ENCODE results near the gene DOC2A.
"Not testable (repeated sequence)": the region's sequence is repeated elsewhere in the genome, so short reads cannot be mapped to it uniquely, and the experiment has no call there.

Gene DOC2A

DNA sequence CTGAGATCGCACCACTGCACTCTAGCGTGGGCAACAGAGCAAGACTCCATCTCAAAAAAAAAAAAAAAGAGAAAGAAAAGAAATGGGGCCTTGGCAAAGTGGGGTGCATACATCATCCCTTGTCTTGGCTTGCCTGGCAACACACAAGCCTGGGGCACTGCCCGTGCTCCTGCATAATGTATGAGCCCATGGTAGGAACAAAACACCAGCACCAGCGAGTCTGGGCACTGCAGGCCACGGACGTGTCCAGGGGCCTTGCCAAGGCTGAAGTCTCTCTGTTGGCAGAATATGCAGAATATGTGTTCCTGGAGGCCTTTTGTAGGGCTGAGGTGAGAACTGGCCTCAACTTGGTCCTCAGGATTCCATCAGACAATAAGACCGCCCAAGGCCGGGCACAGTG is 39.0 kb upstream of the DOC2A start:
- H3K36me3 ChIP-seq = no peaks in the 10 kb centered on the region
- no peaks in the 10 kb centered on the region for H3K9me3 ChIP-seq (replicated peaks in 1 of 11)
- H4K20me1 ChIP-seq = no peaks in the 10 kb centered on the region
- TF ChIP-seq Cebpa-rat (IDR thresholded peaks at IDR 0.05) = no peak
- no peak overlapping the region for H3K4me3 ChIP-seq
- H3K4me2 ChIP-seq = no peak overlapping the region
- peaks cover 15 to 44% (median 34%) of the 10 kb centered on the region in 10 experiments for H3K4me1 ChIP-seq
- H3K9ac ChIP-seq = no peak overlapping the region
- H3K27me3 ChIP-seq = no peaks in the 10 kb centered on the region
- H3K27ac ChIP-seq = no peak overlapping the region

DNA sequence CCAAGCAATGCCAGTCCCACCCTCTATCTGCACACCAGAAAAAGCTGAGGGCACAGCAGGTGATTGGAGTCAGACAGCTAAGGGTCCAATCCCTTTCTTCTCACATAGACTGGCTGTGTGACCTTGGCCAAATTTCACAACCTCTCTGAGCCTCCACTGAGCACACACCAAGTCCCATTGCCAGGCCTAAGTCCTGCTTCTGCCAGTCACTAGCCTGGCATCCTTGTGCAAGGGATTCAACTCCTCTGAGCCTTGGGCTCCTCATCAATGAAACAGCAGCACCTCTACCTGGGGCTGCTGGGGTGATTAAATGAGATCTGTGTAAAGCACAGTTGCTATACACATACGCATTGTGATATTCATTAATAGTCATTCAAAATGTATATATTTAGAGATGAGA is 35.8 kb upstream of the DOC2A start:
- TF ChIP-seq Cebpa-rat (IDR thresholded peaks at IDR 0.05) = no peak
- Histone ChIP-seq H3K4me3 (no peak overlapping the region), H3K36me3 (no peaks in the 10 kb centered on the region), H3K9ac (no peak overlapping the region), H3K9me3 (replicated peaks in 1 of 11) (no peaks in the 10 kb centered on the region), H3K4me2 (no peak overlapping the region), H4K20me1 (no peaks in the 10 kb centered on the region), H3K27ac (no peak overlapping the region), H3K4me1 (peaks cover 0 to 15% (median 8%) of the 10 kb centered on the region in 10 experiments; a peak in 18 of 20 replicates), H3K27me3 (no peaks in the 10 kb centered on the region)

GRCh38 chr16:30046178-30046577 is 35.4 kb upstream of the DOC2A start:
- Histone ChIP-seq H3K9me3 (replicated peaks in 1 of 11) (no peaks in the 10 kb centered on the region), H3K27me3 (no peaks in the 10 kb centered on the region), H3K4me1 (peaks cover 0 to 11% (median 4%) of the 10 kb centered on the region in 10 experiments; a peak in 8 of 20 replicates), H4K20me1 (no peaks in the 10 kb centered on the region), H3K9ac (no peak overlapping the region), H3K4me3 (no peak overlapping the region), H3K4me2 (no peak overlapping the region), H3K27ac (no peak overlapping the region), H3K36me3 (no peaks in the 10 kb centered on the region)
- TF ChIP-seq Cebpa-rat (IDR thresholded peaks at IDR 0.05) = no peak

DNA sequence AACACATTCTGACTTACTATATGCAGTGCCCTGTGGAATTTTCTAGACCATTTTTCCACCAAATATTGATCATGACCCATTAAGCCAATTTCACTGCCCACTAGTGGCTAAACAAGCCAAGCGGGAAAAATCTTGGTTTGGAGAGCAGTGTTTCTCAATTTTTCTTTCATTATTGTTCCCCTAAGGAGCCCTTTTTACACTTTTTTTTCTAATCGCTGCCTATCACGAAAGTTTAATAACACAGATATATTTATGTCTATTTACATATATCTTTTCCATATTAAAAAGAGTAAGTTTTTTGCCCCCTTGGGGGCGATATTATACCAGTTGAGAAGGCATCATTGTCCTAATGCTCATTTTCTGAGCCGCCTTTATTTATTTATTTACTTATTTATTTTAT is 31.0 kb upstream of the DOC2A start:
- H3K9ac ChIP-seq = no peak overlapping the region
- no peak for TF ChIP-seq Cebpa-rat (IDR thresholded peaks at IDR 0.05)
- no peaks in the 10 kb centered on the region for H4K20me1 ChIP-seq
- no peaks in the 10 kb centered on the region for H3K36me3 ChIP-seq
- no peaks in the 10 kb centered on the region for H3K27me3 ChIP-seq
- no peak overlapping the region for H3K4me2 ChIP-seq
- no peak overlapping the region for H3K4me3 ChIP-seq
- no peaks in the 10 kb centered on the region for H3K9me3 ChIP-seq (replicated peaks in 1 of 11)
- H3K27ac ChIP-seq = no peak overlapping the region
- H3K4me1 ChIP-seq = peaks cover 0 to 7% (median under 1%) of the 10 kb centered on the region in 10 experiments; a peak in 3 of 20 replicates

- not testable (repeated sequence) for H3K27me3 ChIP-seq; H3K9ac ChIP-seq; H3K36me3 ChIP-seq; H3K4me3 ChIP-seq; H3K4me1 ChIP-seq; H3K27ac ChIP-seq; H3K9me3 ChIP-seq (replicated peaks in 1 of 11); H4K20me1 ChIP-seq
- peak overlapping the region in 1 of 11 experiments; percentile 29; a peak in 1 of 22 replicates for H3K4me2 ChIP-seq
Measured at GRCh38 chr16:30040690-30041089, 29.9 kb upstream of the DOC2A start.

- H3K9ac ChIP-seq = no peak overlapping the region
- peaks cover 0 to 8% (median under 1%) of the 10 kb centered on the region in 10 experiments; a peak in 5 of 20 replicates for H3K4me1 ChIP-seq
- H3K4me3 ChIP-seq = no peak overlapping the region
- no peak for TF ChIP-seq Cebpa-rat (IDR thresholded peaks at IDR 0.05)
- H3K9me3 ChIP-seq (replicated peaks in 1 of 11) = no peaks in the 10 kb centered on the region
- peak overlapping the region in 1 of 11 experiments; percentile 29; a peak in 1 of 22 replicates for H3K4me2 ChIP-seq
- H3K27me3 ChIP-seq = no peaks in the 10 kb centered on the region
- H3K36me3 ChIP-seq = no peaks in the 10 kb centered on the region
- no peak overlapping the region for H3K27ac ChIP-seq
- H4K20me1 ChIP-seq = no peaks in the 10 kb centered on the region
Measured at GRCh38 chr16:30040221-30040620, 29.4 kb upstream of the DOC2A start.

DNA sequence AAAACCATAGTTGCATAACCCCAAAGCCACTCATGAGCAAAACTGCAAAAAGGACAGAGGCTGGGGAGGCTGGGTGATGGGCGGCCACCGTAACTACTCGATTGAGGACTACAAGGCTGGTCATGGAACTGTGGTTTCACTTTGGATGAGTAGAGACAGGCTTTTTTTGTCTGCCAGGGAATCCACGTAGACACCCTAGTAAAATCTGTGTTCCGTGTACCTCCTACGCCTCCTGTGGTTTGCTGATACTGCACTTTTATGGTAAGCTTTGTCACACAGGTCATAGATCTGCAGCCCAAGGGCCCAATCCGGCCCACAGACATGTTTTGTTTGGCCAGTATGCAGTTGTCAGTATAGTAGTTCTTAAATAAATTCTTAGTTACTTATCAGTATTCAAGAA is 22.4 kb upstream of the DOC2A start:
- H3K27ac ChIP-seq = peak overlapping the region in 2 of 11 experiments; percentile 9 to 14; a peak in 1 of 22 replicates

DNA sequence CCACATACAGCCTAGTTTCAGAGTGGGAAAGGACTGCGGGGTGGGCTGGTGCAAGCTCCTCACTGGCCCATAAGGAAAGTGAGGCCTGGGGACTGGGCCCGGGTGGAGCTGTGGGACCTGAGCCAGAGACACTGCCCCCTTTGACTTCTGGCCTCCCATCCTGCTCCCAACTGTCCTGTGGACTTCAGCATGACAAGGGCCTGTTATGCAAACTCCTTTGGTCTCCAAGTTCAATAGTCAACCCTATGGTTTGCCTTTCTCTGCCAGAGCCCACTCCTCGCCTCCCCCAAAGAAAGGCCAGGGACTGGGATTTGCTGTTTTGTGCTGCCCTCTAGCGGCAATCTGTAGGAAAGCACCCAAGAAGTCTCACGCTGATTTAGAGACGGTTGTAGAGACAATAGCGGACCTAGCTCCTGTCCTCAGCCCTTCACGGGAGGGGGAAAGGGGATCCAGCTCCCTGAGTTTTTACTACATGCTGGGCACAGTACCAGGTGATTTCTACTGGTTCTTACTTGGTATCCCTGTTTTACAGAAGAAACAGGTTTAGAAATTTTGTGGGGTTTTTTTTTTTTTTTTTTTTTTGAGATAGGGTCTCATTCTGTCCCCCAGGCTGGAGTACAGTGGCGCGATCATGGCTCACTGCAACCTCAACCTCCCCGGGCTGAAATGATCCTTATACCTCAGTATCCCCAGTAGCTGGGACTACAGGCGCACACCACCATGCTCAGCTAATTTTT is 21.4 kb upstream of the DOC2A start:
- Histone ChIP-seq H3K4me1 (peaks cover 18 to 35% (median 28%) of the 10 kb centered on the region in 10 experiments), H3K9ac (peak overlapping the region in 4 of 11 experiments; percentile 18 to 52 (median 33); a peak in 2 of 22 replicates), H3K27ac (no peak overlapping the region), H3K4me3 (peak overlapping the region in 1 of 10 experiments; percentile 39; a peak in 2 of 20 replicates), H3K36me3 (no peaks in the 10 kb centered on the region), H3K4me2 (peak overlapping the region; percentile 60 to 89 (median 76)), H4K20me1 (peaks cover 0 to 42% (median 6%) of the 10 kb centered on the region in 11 experiments; a peak in 10 of 22 replicates), H3K27me3 (peaks cover 35 to 49% (median 49%) of the 10 kb centered on the region in 11 experiments), H3K9me3 (replicated peaks in 1 of 11) (no peaks in the 10 kb centered on the region)
- no peak for TF ChIP-seq Cebpa-rat (IDR thresholded peaks at IDR 0.05)

More for the DNA sequence above, 22.4 kb upstream of the DOC2A start:
- peaks cover 35 to 39% (median 38%) of the 10 kb centered on the region in 11 experiments for H3K27me3 ChIP-seq
- peak overlapping the region in 6 of 10 experiments; percentile 4 to 39 (median 25); a peak in 11 of 20 replicates for H3K4me3 ChIP-seq
- peak overlapping the region in 6 of 11 experiments; percentile 11 to 52 (median 26); a peak in 5 of 22 replicates for H3K9ac ChIP-seq
- H3K9me3 ChIP-seq (replicated peaks in 1 of 11) = no peaks in the 10 kb centered on the region
- H3K36me3 ChIP-seq = no peaks in the 10 kb centered on the region
- peak overlapping the region; percentile 60 to 89 (median 76) for H3K4me2 ChIP-seq
- peaks cover 0 to 32% (median 6%) of the 10 kb centered on the region in 11 experiments; a peak in 10 of 22 replicates for H4K20me1 ChIP-seq
- H3K4me1 ChIP-seq = peaks cover 18 to 35% (median 28%) of the 10 kb centered on the region in 10 experiments
- peak in 1 of 11 experiments; percentile 32; a peak in 1 of 22 replicates for TF ChIP-seq Cebpa-rat (IDR thresholded peaks at IDR 0.05)

DNA sequence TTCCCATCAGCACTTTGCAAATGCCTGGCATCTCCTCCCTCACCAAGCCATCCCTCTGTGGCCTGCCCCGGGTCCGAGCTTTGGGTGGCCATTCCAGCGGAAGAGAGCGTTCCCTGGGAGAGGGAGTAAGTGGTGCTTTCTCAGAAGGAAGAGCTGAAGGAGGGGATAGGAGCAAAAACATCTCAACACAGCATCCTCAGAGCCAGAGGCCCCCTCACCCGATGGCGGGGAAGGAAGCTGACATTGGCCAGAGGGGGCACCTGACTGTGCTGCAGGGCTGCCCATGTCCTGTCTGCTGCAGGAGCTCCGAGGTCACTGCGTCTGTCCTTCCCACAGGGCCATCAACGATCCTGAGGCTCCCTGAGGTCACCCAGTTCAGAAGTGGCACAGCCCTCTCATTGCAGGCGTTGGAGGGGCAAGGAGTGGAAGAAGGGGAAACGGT is 20.7 kb upstream of the DOC2A start:
- Histone ChIP-seq H3K4me3 (no peak overlapping the region), H3K36me3 (no peaks in the 10 kb centered on the region), H3K9ac (no peak overlapping the region), H4K20me1 (peaks cover 0 to 49% (median 6%) of the 10 kb centered on the region in 11 experiments; a peak in 10 of 22 replicates), H3K27ac (no peak overlapping the region), H3K4me2 (peak overlapping the region in 10 of 11 experiments; percentile 11 to 89 (median 66); a peak in 15 of 22 replicates), H3K9me3 (replicated peaks in 1 of 11) (no peaks in the 10 kb centered on the region), H3K4me1 (peaks cover 18 to 35% (median 28%) of the 10 kb centered on the region in 10 experiments), H3K27me3 (peaks cover 35 to 57% (median 56%) of the 10 kb centered on the region in 11 experiments)
- TF ChIP-seq Cebpa-rat (IDR thresholded peaks at IDR 0.05) = no peak

Data from BLaER1 treated with 17β-estradiol and CSF1 and Interleukin-3, amounts not matched to agents 10 nM and 100 nM (cell line).